IMR-90 (cell line): ENCODE results near the gene PSMC3. TPM values are rescaled to one million over a fixed set of nuclear protein-coding genes. Genes with fewer than 3 reads are reported as not detected.
A peak's percentile ranks its signal among the peaks of the same experiment; 100 is the strongest.

Experiments
- ATAC-seq: fragments of 200-7000 bp; cut with Tn5 transposase; 2 replicates; pipeline ENCODE4 v1.9.1; 2020; ENCODE audit warnings: low read depth, mild to moderate bottlenecking, moderate library complexity
- BruUV-seq: library from RNA; stranded (reverse); fragments of 400-500 nt; replicated peaks from 2 replicates; lab custom pipeline; 2021; lab: Mats Ljungman, UMichigan
- CTCF ChIA-PET: fragments of 300-600 bp; formaldehyde crosslinking; extraction: SDS; loops from one replicate; lab custom pipeline; 2021; ENCODE audit warnings: antibody characterized with exemption; lab: Yijun Ruan, JAX
- POLR2A ChIA-PET: fragments of 300-600 bp; sonication (Branson Sonifier 250); formaldehyde crosslinking; loops from one replicate; lab custom pipeline; 2022; ENCODE audit warnings: antibody characterized with exemption; ENCODE audit not compliant: unreplicated experiment; lab: Charles Lee
- DNase-seq: peaks from one replicate; pipeline ENCODE4 v3.0.0; 2013
- H2AFZ ChIP-seq: replicated peaks from 2 replicates; pipeline ENCODE3; 2013; ENCODE audit warnings: low read length, mild to moderate bottlenecking; ENCODE audit not compliant: poor library complexity
- H2AK5ac ChIP-seq: 2 replicates; pipeline ENCODE4 v1.6.1; 2013; ENCODE audit warnings: low read depth, low read length, inconsistent platforms
- H2AK9ac ChIP-seq: replicated peaks from 2 replicates; pipeline ENCODE3; 2013; ENCODE audit warnings: mild to moderate bottlenecking, low read depth, low read length, moderate library complexity; ENCODE audit not compliant: poor library complexity
- H2BK120ac ChIP-seq: 2 replicates; pipeline ENCODE4 v1.6.1; 2013; ENCODE audit warnings: low read depth, low read length, inconsistent platforms
- H2BK15ac ChIP-seq: 3 replicates; pipeline ENCODE4 v1.6.1; 2013; ENCODE audit warnings: low read depth, low read length, inconsistent platforms
- H2BK20ac ChIP-seq: 2 replicates; pipeline ENCODE4 v1.6.1; 2013; ENCODE audit warnings: low read depth, mild to moderate bottlenecking, inconsistent platforms, low read length, moderate library complexity
- H2BK5ac ChIP-seq: 2 replicates; pipeline ENCODE4 v1.6.1; 2013; ENCODE audit warnings: mild to moderate bottlenecking, low read depth, low read length, inconsistent platforms; ENCODE audit not compliant: poor library complexity, severe bottlenecking
- H3K14ac ChIP-seq: replicated peaks from 2 replicates; pipeline ENCODE4 v1.6.1; 2013; ENCODE audit warnings: low read depth, low read length, inconsistent platforms
- H3K18ac ChIP-seq: 2 replicates; pipeline ENCODE4 v1.6.1; 2013; ENCODE audit warnings: low read depth, low read length, control low read depth
- H3K23ac ChIP-seq: 2 replicates; pipeline ENCODE4 v1.6.1; 2013; ENCODE audit warnings: low read depth, low read length, inconsistent platforms
- H3K27ac ChIP-seq: 2 replicates; pipeline ENCODE4 v1.5.1; 2013; ENCODE audit warnings: mild to moderate bottlenecking, control low read depth, low read length; ENCODE audit not compliant: insufficient read depth
- H3K27me3 ChIP-seq: 2 replicates; pipeline ENCODE4 v1.6.1; 2013; ENCODE audit warnings: low read length; ENCODE audit not compliant: control insufficient read depth, insufficient read depth
- H3K36me3 ChIP-seq: 2 replicates; pipeline ENCODE4 v1.6.1; 2013; ENCODE audit warnings: low read length, mixed read lengths; ENCODE audit not compliant: control insufficient read depth, insufficient read depth
- H3K4ac ChIP-seq: 2 replicates; pipeline ENCODE4 v1.6.1; 2013; ENCODE audit warnings: low read depth, low read length, inconsistent platforms
- H3K4me1 ChIP-seq: 2 replicates; pipeline ENCODE4 v1.6.1; 2013; ENCODE audit warnings: low read length, mixed read lengths; ENCODE audit not compliant: control insufficient read depth, insufficient read depth
- H3K4me2 ChIP-seq: 2 replicates; pipeline ENCODE4 v1.6.1; 2013; ENCODE audit warnings: low read depth, mild to moderate bottlenecking, control low read depth, low read length, moderate library complexity
- H3K4me3 ChIP-seq: 2 replicates; pipeline ENCODE4 v1.5.1; 2013; ENCODE audit warnings: low read depth, mild to moderate bottlenecking, control low read depth, low read length, moderate library complexity; ENCODE audit not compliant: insufficient read depth
- H3K56ac ChIP-seq: 2 replicates; pipeline ENCODE4 v1.6.1; 2013; ENCODE audit warnings: low read length, inconsistent platforms; ENCODE audit not compliant: insufficient read depth; ENCODE audit errors: extremely low read depth
- H3K79me1 ChIP-seq, 2 experiments: 2 replicates each; pipeline ENCODE4 v1.6.1; 2013; ENCODE audit warnings: low read length in 2 of 2, inconsistent platforms in 1 of 2, low read depth in 1 of 2
- H3K9ac ChIP-seq: 2 replicates; pipeline ENCODE4 v1.6.1; 2013; ENCODE audit warnings: low read depth, low read length, control low read depth
- H3K9me1 ChIP-seq: 2 replicates; pipeline ENCODE4 v1.6.1; 2013; ENCODE audit warnings: low read length, inconsistent platforms; ENCODE audit not compliant: insufficient read depth
- H3K9me3 ChIP-seq: 2 replicates; pipeline ENCODE4 v1.6.1; 2013; ENCODE audit warnings: low read length; ENCODE audit not compliant: control insufficient read depth, insufficient read depth
- H4K20me1 ChIP-seq: 2 replicates; pipeline ENCODE4 v1.6.1; 2013; ENCODE audit warnings: low read length, inconsistent platforms; ENCODE audit not compliant: insufficient read depth
- H4K5ac ChIP-seq: 2 replicates; pipeline ENCODE4 v1.6.1; 2013; ENCODE audit warnings: mild to moderate bottlenecking, low read depth, low read length, control low read depth
- H4K8ac ChIP-seq, 2 experiments: 2 replicates each; pipeline ENCODE4 v1.6.1; 2013; ENCODE audit warnings: low read depth in 2 of 2, low read length in 2 of 2, control low read depth in 1 of 2, inconsistent platforms in 1 of 2
- H4K91ac ChIP-seq: 2 replicates; pipeline ENCODE4 v1.6.1; 2013; ENCODE audit warnings: low read depth, low read length, inconsistent platforms; ENCODE audit not compliant: insufficient read depth
- FOS ChIP-seq: fragments of 150-350 bp; IDR thresholded peaks from 2 replicates; pipeline ENCODE4 v1.6.1; 2016; ENCODE audit warnings: low read depth, low read length
- MAZ ChIP-seq: IDR thresholded peaks from 2 replicates; pipeline ENCODE4 v1.6.1; 2012; ENCODE audit warnings: low read depth, mild to moderate bottlenecking, low read length, improper control_type of control experiment, moderate library complexity, borderline replicate concordance
- MXI1 ChIP-seq: IDR thresholded peaks from 2 replicates; pipeline ENCODE4 v1.6.1; 2012; ENCODE audit warnings: low read depth, mild to moderate bottlenecking, low read length, moderate library complexity, borderline replicate concordance
- NFE2L2 ChIP-seq: fragments of 150-350 bp; IDR thresholded peaks from 2 replicates; pipeline ENCODE4 v1.6.1; 2016; ENCODE audit warnings: low read depth, mild to moderate bottlenecking, low read length
- SMC3 ChIP-seq: fragments of 150-350 bp; IDR thresholded peaks from 2 replicates; pipeline ENCODE4 v1.6.1; 2016; ENCODE audit warnings: low read depth, mild to moderate bottlenecking, antibody characterized with exemption, low read length, moderate library complexity
- WGBS, 2 experiments: methylation state at CpG; one replicate each; pipeline versions ENCODE4 v1.1.5 to v1.1.7; 2013; ENCODE audit warnings: missing lambda C conversion rate in 2 of 2; ENCODE audit not compliant: insufficient read length in 1 of 2; ENCODE audit errors: extremely low coverage in 2 of 2; 5-methylcytosine and 5-hydroxymethylcytosine counted together
- dilution Hi-C: fragments of 300-500 bp; cut with HindIII; formaldehyde crosslinking; loops from one replicate; pipeline ENCODE4 v1.14.3; 2018; ENCODE audit warnings: low sequenced_read_pairs; ENCODE audit not compliant: unreplicated experiment
- in situ Hi-C: fragments of 300-500 bp; cut with MboI; formaldehyde crosslinking; loops from 3 replicates; pipeline ENCODE4 v1.14.3; 2019; ENCODE audit warnings: low sequenced_read_pairs, inconsistent platforms, mixed read lengths
- intact Hi-C: fragments of 100-400 bp; cut with micrococcal nuclease; formaldehyde crosslinking; loops from 2 replicates; pipeline ENCODE4 v1.10.0; 2022
- polyA plus RNA-seq, 3 experiments: library from polyadenylated mRNA; depleted of rRNA; stranded (reverse); fragments of >200 nt; gene quantifications; 2 replicates each; pipeline ENCODE4 v1.2.3, GENCODE V29; 2012; ENCODE audit warnings: low replicate concordance in 1 of 3
- total RNA-seq: library from RNA; depleted of rRNA; stranded (reverse); fragments of >200 nt; gene quantifications from 2 replicates; pipeline ENCODE4 v1.2.3, GENCODE V29; 2012
- TF ChIP-seq, protein P1 (sequence below): fragments of 150-350 bp; IDR thresholded peaks from 2 replicates; pipeline ENCODE4 v1.6.1; 2016; ENCODE audit warnings: low read depth, mild to moderate bottlenecking, low read length, moderate library complexity, borderline replicate concordance

The PSMC3 gene
- total and polyA plus RNA-seq, 2 of the 4 experiments (the other 2 are of a cell fraction), result 238 to 253 TPM

DNA sequence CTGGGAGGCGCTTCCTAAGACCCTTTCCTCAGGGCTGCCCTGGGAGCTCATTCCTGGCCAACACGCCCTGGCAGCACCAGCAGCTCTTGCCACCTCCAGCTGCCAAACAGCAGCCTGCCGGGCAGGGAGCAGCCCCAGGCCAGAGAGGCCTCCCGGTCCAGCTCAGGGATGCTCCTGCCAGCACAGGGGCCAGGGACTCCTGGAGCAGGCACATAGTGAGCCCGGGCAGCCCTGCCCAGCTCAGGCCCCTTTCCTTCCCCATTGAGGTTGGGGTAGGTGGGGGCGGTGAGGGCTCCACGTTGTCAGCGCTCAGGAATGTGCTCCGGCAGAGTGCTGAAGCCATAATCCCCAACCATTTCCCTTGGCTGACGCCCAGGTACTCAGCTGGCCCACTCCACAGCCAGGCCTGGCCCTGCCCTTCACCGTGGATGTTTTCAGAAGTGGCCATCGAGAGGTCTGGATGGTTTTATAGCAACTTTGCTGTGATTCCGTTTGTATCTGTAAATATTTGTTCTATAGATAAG is 10.2 kb downstream of the PSMC3 start:
- Histone ChIP-seq H3K27ac (peak overlapping the region; percentile 99), H3K9me3 (no peaks in the 10 kb centered on the region), H3K18ac (peak overlapping the region; percentile 72), H3K27me3 (no peaks in the 10 kb centered on the region), H2BK120ac (peak overlapping the region; percentile 93), H3K36me3 (peaks cover 74% of the 10 kb centered on the region), H2AFZ (peak overlapping the region; percentile 16), H2AK5ac (peak overlapping the region; percentile 99), H3K4ac (peak overlapping the region; percentile 94), H3K9ac (peak overlapping the region; percentile 57), H3K4me3 (no peak overlapping the region), H3K14ac (peak overlapping the region; percentile 82), H3K9me1 (peaks cover 6% of the 10 kb centered on the region; the same call in 1 of the 2 replicates), H4K91ac (peak overlapping the region; percentile 91), H3K23ac (peak overlapping the region; percentile 82), H3K79me1 (peaks cover 27 to 67% of the 10 kb centered on the region in 2 experiments; a peak in 3 of 4 replicates), H2AK9ac (peak overlapping the region; percentile 93), H4K8ac (peak overlapping the region; percentile 37 to 93; a peak in 3 of 4 replicates), H4K20me1 (peaks cover 17% of the 10 kb centered on the region; the same call in 1 of the 2 replicates), H3K56ac (peak overlapping the region; percentile 70), H2BK5ac (peak overlapping the region; percentile 99), H4K5ac (peak overlapping the region; percentile 80), H2BK15ac (peak overlapping the region; percentile 60; the same call in 2 of the 3 replicates), H3K4me2 (peak overlapping the region; percentile 9; the same call in 1 of the 2 replicates), H2BK20ac (peak overlapping the region; percentile 85), H3K4me1 (peaks cover 42% of the 10 kb centered on the region)
- TF ChIP-seq, protein P1, sequence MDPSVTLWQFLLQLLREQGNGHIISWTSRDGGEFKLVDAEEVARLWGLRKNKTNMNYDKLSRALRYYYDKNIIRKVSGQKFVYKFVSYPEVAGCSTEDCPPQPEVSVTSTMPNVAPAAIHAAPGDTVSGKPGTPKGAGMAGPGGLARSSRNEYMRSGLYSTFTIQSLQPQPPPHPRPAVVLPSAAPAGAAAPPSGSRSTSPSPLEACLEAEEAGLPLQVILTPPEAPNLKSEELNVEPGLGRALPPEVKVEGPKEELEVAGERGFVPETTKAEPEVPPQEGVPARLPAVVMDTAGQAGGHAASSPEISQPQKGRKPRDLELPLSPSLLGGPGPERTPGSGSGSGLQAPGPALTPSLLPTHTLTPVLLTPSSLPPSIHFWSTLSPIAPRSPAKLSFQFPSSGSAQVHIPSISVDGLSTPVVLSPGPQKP, result no peak
- TF ChIP-seq MXI1 (peak; percentile 65; the same call in 1 of the 2 replicates), FOS (peak; percentile 52), MAZ (peak; percentile 93), NFE2L2 (no peak), SMC3 (peak; percentile 12; the same call in 1 of the 2 replicates)
- ATAC-seq, result peak; percentile 80
- peak; percentile 96 for DNase-seq
- POLR2A ChIA-PET, result interaction anchor here (0.6 kb wide), 1 partner anchor 11 kb away, joined by 3 read pairs; no protein-coding TSS in a partner anchor
- CTCF ChIA-PET, result interaction anchor here (0.6 to 0.9 kb wide), 2 partner anchors 42 to 202 kb away, joined by 3 read pairs; no protein-coding TSS in a partner anchor
- intact Hi-C loops (no loop called here), in situ Hi-C loops (no loop called here), dilution Hi-C loops (no loop called here)
- BruUV-seq, result TSS peak; percentile 63
- WGBS, 2 experiments, result 14% methylated on average over 1 of the region's 13 CpGs; no CpG with 5 or more reads in 1 of the 2 experiments
